DMS53 (cell line): Measurements from ENCODE around the gene SEMA4D.

Experiments
- DNase-seq: peaks from one replicate; lab custom pipeline; 2025; lab: John Stamatoyannopoulos, UW

Gene SEMA4D

GRCh38 chr9:89444925-89445765 is 52.8 kb downstream of the SEMA4D start:
- DNase-seq: no peak

DNA sequence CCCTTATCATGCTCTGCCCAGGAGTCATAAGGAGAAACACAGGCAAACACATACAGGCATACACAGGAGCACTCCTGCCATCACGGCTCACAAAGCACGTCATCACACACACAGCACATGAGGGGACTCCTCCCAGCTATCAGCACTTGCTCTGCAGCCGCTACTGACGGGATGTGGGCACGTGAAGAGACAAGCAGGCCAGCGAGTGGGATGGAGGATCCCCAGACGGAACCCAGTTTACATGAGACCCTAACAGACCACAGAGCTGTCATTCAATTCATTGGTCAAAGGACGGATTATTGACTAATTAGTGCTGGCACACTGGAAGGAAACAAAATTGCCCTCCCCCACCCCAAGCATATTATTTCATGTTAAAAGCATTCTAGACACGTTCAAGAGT is 53.6 kb downstream of the SEMA4D start:
- no peak for DNase-seq

DNA sequence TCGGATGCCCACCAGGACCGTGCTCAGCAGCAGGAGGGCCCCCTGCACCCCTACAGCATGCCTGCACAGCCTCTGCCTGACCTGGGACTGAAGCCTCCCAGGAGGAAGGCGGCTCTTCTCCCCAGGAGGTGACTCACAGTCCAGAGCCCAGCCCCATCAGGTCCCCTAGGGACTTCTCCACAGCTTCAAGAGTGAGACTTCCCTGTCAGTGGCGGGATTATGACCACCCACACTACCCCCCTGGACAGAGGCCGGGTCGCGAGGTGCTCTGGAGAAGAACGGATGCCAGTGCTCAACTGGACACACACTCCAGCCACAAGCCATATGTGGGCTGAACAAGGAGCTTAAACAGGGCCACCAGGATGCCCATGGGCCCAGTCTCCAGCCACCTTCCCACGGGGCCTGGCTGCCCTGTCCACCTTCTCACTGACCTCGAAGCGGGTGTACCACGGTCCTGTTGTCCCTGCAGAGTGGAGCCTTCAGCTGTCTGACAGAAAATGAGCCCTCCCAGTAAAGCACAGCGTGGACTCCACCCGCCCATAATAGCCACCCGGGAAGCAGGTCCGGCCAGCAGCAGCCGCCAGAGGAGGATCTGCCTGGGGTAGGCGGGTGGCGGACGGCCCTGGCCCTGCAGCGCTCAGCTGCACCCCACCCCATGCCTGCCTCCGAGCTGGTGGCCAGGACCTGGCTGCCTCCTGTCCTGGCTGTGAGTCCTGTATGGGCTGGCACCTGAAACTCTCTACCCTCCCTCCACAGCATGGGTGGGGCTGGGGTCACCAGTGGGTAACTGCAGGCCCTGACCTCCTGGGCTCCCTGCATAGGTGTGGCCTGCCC is 54.7 kb downstream of the SEMA4D start:
- DNase-seq: no peak

DNA sequence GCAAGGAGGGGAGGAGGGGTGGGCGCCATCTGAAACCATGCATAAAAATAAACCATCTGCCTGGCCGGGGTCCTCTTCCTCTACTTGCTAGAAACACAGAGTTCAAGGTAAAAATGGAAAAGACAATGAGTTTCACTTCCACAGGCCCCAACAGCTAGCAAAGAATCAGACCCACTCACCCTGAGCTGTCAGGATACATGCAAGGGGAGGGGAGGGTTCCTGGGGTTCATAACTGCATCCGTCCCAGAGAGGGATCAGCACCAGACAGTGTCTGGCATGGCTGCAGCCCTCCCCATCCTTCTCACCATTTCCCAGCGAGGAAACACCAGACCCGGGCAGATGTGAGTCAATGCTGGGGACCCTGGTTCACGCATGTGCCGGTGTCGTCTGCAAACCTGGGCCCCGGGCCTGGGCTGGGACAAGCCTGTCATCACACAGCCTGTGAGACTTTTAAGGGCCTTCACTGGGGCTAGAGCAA is 55.4 kb downstream of the SEMA4D start:
- no peak for DNase-seq

GRCh38 chr9:89441986-89442385 is 55.9 kb downstream of the SEMA4D start:
- no peak for DNase-seq

DNA sequence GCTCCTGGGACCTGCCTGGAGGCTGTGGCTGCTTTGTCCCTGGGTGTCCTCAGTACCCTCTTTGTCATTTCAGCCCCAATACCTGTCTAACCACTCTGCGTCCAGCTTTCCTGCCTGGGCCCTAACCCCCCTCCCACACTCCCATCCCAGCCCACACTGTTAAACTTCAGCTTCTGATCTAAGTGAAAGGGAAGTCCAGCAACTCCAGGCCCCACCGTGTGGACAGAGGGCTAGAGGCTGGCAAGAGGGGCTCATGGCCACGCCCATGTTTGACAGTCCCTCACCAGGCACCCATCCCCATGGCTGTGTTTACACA is 56.3 kb downstream of the SEMA4D start:
- DNase-seq: no peak

GRCh38 chr9:89440951-89441654 is 56.8 kb downstream of the SEMA4D start:
- no peak for DNase-seq

DNA sequence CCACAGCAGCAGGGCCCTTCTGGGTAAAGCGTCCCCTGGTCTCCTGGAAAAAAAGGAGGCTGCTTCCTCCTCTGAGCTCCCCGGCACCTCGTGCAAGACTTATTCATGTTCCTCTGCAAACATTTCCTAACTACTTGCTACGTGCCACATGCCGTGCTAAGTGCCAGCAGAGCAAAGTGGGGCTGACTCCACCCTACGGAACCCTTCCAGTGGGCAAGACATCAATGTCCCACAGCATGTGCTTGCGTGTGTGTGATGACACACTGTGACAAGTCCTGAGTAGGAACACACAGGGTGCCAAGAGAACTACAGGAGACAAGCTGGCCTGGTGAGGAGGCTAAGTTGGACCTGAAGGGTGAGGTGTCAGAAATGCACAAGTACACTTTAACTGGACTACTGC is 57.4 kb downstream of the SEMA4D start:
- DNase-seq: no peak

DNA sequence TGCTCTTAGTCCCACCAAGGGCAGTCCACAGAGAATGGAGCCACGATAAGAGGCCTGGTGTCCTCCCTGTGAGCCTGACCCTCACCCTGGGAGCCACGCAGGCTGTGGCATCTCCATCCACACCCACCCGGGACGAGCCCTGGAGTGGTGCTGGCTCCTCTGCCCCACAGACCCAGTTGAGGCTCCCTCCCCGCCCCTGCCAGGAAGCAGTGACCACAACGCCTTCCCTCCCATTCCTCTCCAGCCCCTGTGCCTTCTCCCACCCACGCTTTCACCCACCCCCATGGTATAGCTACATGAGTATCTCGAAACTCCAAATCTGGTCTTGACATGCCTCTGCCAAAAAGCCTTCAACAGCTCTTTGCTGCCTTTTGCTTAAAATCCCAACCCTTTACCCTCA is 57.9 kb downstream of the SEMA4D start:
- no peak for DNase-seq

- DNase-seq: no peak
These were observed 58.3 kb downstream of the SEMA4D start for GRCh38 chr9:89439571-89439970.

DNA sequence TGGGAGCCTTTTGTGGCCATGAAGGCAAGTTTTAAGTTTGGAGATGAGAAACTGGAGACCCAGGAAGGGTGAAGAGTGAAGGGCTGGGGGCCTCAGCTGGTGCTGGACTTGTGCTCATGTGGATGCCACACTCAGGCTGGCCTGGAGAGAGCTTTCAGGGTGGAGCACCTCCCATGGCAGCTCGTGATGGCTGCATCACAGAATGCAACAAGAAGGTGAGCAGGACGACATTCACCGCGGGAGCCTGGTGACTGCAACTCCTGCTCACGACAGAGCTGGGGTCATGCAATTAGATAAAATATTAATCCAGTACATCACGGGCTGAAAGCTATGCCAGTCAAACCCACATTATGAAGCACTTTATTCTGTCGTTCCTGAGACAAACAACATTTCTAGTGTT is 59.7 kb downstream of the SEMA4D start:
- DNase-seq: peak; percentile 14

GRCh38 chr9:89437772-89438171 is 60.1 kb downstream of the SEMA4D start:
- no peak for DNase-seq

- peak; percentile 91 for DNase-seq
These were observed 60.8 kb downstream of the SEMA4D start for GRCh38 chr9:89436963-89437625.

DNA sequence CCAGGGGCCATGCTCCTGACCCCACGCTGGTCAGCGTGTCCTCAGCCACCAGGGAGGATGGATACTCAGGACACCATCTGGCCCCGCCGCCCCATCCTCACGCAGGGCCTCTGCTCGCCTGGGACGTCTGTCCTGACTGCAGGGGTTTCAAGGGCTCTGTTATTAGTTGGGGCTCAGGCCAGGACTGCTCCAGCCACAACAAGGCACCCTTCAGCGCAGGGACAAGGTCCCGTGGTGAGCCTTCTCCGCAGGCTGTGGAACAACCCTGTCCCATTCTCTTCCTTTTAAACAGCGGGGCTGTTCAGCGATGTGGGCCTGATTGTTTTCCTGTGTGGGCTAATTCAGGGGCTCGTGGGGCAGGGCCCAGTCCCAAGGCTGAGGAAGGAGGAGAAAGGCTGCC is 61.6 kb downstream of the SEMA4D start:
- no peak for DNase-seq

DNA sequence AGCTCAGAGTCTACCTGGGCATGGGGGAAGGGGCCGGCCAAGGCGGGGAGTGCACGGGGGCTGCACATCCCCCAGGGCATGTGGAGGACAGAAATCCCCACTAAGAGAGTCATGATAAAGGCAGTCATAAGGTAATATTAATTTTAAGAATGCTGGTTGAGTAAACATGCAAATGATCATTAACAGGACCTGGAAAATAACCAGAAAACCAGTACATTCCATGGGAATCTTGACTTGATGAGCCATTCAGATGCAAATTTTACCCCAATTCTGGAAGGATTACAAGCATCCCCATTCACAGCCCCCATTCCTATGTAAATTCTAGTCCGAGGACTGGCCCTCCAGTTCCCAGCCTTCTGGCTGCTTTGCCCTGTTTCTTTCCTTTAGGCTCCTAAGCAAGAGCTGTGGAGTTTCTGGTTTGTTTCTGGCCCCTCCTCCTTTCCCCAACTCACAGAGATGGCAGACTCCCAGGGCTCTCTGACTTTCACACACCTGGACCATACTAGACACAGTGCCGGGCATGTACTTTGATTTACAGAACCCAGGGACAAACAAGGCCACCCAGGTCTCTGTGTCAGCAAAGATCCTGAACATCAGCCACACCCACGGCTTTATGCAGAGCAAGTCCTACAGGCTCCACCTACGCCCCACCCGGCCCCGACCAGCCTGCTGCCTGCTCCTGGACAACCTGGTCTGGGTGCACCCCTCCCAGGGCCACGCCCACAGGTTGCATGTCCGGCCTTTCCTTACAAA is 62.7 kb downstream of the SEMA4D start:
- DNase-seq: peak; percentile 34

DNA sequence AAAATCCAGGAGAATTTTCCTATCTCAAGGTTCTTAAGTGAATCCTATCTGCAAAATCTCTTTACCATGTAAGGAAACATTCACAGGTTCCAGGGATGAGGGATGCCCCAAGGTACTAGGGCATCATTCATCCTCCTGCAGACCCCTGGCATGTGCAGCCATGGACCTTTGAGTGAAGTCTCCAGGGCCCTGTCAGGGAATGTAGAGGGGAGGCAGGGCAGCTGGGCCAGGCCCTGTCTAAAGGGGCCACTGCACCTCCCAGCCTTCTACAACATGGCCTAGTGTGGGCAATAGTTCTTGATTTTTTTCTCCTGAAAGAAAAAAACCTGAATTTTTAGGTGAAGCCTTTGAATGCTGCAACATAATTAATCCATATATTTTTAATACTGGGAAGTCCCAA is 63.3 kb downstream of the SEMA4D start:
- no peak for DNase-seq

GRCh38 chr9:89433826-89434225 is 64.1 kb downstream of the SEMA4D start:
- no peak for DNase-seq

- no peak for DNase-seq
These were observed 64.9 kb downstream of the SEMA4D start for GRCh38 chr9:89432986-89433530.

- no peak for DNase-seq
These were observed 65.8 kb downstream of the SEMA4D start for GRCh38 chr9:89431930-89432725.

DNA sequence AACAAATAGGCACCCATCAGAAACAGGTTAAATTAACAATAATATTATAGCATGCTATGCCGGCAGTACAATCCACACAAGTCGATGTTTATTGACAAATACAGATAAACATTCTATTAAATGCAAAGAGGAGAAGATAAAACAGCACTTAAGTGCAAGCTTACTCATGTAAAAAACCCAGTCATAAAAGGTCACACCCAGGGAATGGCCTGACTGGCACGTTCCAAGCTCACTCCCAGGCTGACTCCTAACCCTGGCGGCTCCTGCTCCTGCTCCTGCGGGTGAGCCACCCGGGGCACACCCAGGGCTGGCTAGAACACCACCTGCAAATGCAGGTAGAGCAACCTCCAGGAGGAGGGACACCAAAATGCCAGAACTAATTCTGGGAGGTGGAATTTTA is 66.9 kb downstream of the SEMA4D start:
- no peak for DNase-seq
